GM21528 (cell line): ENCODE data around the gene ARMC5.
A peak's percentile ranks its signal among the peaks of the same experiment; 100 is the strongest.
"Not testable (repeated sequence)": the region's sequence is repeated elsewhere in the genome, so short reads cannot be mapped to it uniquely, and the experiment has no call there.

Experiments
- ATAC-seq: cut with Tn5 transposase; IDR thresholded peaks from one replicate; pipeline ENCODE4 v1.9.1; 2021; ENCODE audit warnings: mild to moderate bottlenecking, moderate library complexity; ENCODE audit not compliant: unreplicated experiment, low FRiP score

ARMC5 gene

DNA sequence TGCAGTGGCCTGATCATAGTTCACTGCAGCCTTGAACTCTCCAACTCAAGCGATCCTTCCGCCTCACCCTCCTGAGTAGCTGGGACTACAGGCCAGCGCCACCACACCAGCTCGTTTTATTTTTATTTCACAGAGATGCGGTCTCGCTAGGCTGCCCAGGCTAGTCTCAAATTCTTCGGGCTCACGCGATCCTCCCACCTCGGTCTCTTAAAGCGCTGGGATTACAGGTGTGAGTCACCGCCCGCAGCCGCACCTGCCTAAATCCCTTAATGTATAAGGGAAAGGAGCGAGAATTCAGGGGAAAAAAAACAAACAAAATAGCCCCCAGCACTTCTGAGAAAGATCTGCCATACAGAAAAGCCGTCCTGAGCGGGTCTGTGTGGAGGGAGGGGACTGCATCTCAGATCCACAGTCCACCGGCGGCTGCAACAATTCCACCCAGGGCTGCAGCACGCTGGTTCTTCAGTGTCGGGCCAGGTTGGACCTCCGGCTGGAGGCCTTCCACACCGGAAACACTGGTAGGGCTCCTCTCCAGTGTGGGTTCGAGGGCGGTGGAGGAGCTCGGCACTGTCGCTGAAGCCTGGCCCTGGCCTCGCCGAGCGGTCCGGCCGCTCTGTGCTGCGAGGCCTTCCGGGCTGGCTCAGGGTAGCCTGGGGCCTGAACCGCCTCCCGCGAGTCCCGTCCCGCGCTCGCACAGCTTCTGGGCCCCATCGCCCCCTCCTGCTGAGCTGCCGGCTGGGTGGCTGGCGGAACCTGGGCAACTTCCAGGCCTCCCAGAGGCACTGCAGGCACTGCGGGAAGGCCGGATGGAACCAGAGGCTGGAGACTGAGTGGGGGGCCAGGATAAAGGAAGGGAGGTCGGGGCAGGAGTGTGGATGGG is 23.7 kb upstream of the ARMC5 start:
- ATAC-seq: no peak

DNA sequence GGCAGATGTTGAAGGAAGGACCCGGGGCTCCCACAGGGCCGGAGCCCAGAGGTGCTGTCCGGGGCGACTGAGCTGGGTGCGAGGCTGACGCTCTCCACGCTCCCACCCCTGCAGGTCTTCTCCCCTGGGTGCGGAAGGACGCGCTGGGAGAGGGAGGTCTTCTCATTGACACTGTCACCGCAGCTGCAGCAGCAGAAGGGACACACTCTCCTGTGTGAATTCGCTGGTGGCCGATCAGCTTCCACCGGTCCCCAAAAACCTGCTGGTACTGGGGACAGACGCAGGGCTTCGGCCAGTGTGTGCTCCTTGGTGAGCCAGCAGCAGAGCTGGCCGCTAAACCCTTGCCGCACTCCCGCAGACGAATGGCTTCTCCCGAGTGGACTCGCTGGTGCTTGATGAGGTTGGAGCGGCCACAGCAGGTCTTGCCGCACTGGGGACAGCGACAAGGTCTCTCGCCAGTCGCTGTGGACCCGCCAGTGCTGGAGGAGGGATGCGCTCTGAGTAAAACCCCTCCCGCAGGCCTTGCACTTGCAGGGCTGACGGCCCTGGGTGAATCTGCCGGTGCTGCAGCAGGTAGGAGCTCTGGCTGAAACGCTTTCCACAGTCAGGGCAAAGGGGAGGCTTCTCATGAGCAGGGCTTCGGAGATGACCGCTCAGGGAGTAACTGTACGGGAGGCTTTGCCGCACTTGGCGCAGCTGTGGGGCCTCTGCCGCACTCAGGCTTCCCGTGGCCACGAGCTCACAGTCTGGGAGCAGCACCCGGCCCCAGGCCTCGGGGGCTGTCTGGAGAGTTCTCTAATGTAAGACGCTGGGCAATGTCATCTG is 22.9 kb upstream of the ARMC5 start:
- no peak for ATAC-seq

- no peak for ATAC-seq
These were observed 20.9 kb upstream of the ARMC5 start for GRCh38 chr16:31438414-31438813.

DNA sequence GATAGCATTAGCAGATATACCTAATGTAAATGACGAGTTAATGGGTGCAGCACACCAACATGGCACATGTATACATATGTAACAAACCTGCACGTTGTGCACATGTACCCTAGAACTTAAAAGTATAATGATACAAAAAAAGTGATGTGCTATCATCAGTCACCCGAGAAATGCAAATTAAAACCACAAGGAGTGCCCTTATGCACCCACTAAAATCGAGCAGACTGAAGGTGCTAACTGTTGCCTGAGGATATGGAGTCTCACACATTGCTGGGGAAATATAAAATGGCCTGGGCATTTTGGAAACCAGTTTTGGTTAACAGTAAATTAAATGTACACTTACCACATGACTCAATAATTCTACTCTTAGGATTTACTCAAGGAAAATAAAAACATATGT is 20.3 kb upstream of the ARMC5 start:
- ATAC-seq: not testable (repeated sequence)

GRCh38 chr16:31439519-31439918 is 19.8 kb upstream of the ARMC5 start:
- no peak for ATAC-seq

GRCh38 chr16:31440516-31441184 is 18.7 kb upstream of the ARMC5 start:
- ATAC-seq: no peak

- ATAC-seq: no peak
These were observed 17.3 kb upstream of the ARMC5 start for GRCh38 chr16:31441956-31442355.

DNA sequence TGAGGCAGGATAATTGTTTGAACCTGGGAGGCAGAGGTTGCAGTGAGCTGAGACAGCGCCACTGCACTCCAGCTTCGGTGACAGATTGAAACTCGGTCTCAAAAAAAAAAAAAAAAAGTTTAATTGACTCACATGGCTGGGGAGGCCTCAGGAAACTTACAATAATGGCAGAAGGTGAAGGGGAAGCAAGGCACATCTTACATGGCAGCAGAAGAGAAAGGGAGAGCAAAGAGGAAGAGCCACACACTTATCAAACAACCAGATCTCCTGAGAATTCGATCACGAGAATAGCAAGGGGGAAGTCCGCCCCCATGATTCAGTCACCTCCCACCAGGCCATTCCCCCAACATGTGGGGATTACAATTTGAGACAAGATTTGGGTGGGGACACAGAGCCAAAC is 13.4 kb upstream of the ARMC5 start:
- ATAC-seq: not testable (repeated sequence)

- no peak for ATAC-seq
These were observed 8.1 kb upstream of the ARMC5 start for GRCh38 chr16:31451201-31451600.

GRCh38 chr16:31451681-31452351 is 7.5 kb upstream of the ARMC5 start:
- no peak for ATAC-seq

DNA sequence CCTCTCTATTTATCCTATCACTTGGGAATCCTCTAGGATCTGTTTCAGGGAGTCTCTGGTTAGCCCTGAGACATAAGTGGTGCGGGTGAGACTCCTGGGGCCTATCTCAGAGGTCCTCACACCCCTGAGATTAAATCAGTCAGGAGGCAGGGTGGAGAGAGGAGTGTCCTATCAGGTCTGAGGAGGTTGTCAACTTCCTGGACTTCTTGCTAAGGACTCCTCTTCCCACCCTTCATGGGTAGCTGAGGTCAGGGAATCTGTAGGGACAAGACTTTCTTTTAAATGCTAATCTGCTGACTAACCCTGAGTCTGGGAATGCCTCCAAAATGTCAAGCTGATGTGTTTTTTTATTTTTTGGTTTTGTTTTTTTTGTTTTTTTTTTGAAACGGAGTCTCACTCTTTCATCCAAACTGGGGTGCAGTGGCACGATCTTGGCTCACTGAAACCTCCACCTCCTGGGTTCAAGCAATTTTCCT is 6.6 kb upstream of the ARMC5 start:
- no peak for ATAC-seq

GRCh38 chr16:31453255-31454204 is 5.8 kb upstream of the ARMC5 start:
- no peak for ATAC-seq

- ATAC-seq: no peak
These were observed 3.5 kb upstream of the ARMC5 start for GRCh38 chr16:31455601-31456314.

DNA sequence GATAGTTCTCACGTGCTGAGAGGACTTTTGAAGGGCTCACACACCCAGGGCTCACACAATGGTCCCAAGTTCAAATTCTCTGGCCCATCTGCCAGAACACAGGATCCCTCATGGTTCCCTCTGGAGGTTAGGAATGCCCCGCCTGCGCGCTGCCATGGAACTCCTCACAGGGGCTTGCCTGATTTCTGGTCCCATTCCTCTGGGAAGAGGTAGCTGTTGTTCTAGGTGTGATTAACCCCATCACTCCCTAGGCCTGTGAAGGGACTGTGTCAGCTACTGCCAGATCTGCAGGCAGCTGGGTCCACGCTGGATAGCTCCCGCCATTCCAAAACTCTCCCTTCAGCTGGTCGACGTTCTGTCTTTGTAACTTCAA is 2.3 kb upstream of the ARMC5 start:
- ATAC-seq: no peak

DNA sequence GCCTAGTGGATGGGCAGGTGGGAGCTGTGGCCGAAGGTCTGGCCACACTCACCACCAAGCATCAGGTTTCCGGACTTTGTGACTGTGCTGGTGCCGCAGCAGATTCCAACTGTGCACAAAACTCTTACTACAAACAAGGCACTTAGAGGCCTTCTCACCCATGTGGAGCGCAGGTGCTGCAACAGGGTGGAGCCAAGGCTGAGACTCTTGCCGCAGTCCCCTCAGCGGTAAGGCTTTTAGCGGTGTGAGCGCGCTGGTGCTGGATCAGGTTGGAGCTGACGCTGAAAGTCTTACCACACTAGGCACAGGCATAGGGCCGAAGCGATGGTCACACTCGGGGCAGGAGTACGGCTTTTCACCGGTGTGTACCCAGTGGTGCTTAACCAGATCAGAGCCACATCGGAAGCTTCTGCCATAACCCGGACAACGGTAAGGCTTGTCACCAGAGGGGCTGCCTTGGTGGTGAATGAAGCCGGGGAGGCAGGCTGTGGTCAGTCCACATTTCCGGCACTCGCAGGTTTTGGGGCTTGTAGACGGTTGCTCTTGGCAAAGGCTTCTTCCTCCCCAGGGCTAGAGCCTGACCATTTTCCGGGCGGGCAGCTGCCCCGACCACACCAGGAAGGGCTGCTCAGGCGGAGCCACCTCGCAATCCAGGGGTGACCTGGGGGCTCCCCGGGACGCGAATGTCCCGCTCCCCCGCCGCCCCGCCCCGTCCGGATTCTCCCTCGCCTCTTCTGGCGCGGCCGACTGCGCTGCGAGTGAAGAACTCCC is 1.0 kb upstream of the ARMC5 start:
- peak; percentile 10 for ATAC-seq

- peak; percentile 71 for ATAC-seq
These were observed 633 bp downstream of the ARMC5 start for GRCh38 chr16:31459687-31460581.

GRCh38 chr16:31460582-31461002 is 1.3 kb downstream of the ARMC5 start:
- no peak for ATAC-seq
